Gastroesophageal sphincter (tissue), 3 donors: ENCODE measurements around the gene SHQ1.

Source experiments
- CTCF ChIP-seq, 4 experiments: fragments of 200-600 bp in 2 of 4; fragments of 450-650 bp in 2 of 4; sonication (generic) in 1 of 4; IDR thresholded peaks; one replicate each; pipeline ENCODE4 v1.5.1; 2017 to 2019; ENCODE audit warnings: antibody characterized with exemption in 4 of 4, mild to moderate bottlenecking in 2 of 4, moderate library complexity in 2 of 4
- POLR2A ChIP-seq, 2 donors: fragments of 450-650 bp; IDR thresholded peaks; one replicate each; pipeline ENCODE4 v1.6.1; 2017; ENCODE audit warnings: antibody characterized with exemption in 2 of 2, mild to moderate bottlenecking in 2 of 2, moderate library complexity in 1 of 2

- TF ChIP-seq CTCF (IDR thresholded peaks at IDR 0.05) (no peak), POLR2A (IDR thresholded peaks at IDR 0.05) (no peak)
These were observed 54.2 kb downstream of the SHQ1 start for GRCh38 chr3:72794079-72794478.
